ENCODE data around the gene DACT2. TPM values are rescaled to one million over a fixed set of nuclear protein-coding genes. Genes with fewer than 3 reads are reported as not detected.
A peak's percentile ranks its signal among the peaks of the same experiment; 100 is the strongest.

DACT2 gene
- total RNA-seq, 2 donors from 2014 or later = not detected

DNA sequence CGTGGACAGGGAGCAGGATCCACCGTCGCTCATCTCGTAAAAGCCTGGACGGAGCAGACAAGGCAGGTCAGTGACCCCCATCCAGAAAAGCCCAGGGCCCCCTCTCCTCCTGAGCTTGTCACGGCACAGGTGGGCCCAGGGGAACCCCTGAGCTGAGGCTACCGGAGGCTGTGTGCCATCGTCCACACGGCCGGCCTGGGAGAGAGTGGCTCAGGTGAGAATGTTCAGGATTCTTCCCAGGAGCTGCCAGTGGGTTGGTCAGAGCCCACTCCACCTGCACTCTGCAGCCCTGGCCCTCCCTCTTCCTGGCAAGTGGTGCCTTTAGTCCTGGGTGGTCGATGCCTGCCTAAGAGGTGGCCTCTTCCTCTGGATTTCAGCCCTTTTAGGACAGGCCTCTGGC is 9.2 kb downstream of the DACT2 start:
- no peaks in the 10 kb centered on the region for H3K9me3 ChIP-seq (ENCODE audit: control insufficient read depth, low read length, poor library complexity, severe bottlenecking)
- Mint-ChIP-seq H3K4me3 (no peak overlapping the region), H3K27ac (no peak overlapping the region), H3K36me3 (ENCODE audit: low read depth) (no peaks in the 10 kb centered on the region), H3K4me1 (no peaks in the 10 kb centered on the region), H3K27me3 (peaks cover 35% of the 10 kb centered on the region)
- DNase-seq (no peak), ATAC-seq (no peak)

DNA sequence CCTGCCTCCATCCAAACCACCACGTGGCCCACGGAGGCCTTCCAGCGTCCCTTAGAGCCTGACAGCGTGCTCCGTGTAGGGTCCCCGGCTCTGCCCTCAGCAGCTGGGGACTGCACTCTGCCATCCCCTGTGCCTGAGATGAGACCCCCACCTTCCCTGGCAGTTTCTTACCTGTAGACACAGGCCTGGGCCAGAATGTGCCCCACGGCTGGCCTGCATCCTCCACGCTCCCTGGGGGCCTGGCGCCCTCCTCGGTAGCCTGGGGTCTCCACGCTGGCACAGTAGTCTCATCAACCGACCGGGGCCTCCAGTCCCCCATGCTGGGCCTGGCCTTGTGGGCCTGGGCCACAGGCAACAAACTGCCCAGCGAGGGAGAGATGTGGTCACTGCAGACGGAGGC is 9.6 kb downstream of the DACT2 start:
- Mint-ChIP-seq H3K4me3 (no peak overlapping the region), H3K4me1 (no peaks in the 10 kb centered on the region), H3K27ac (no peak overlapping the region), H3K36me3 (ENCODE audit: low read depth) (no peaks in the 10 kb centered on the region), H3K27me3 (peaks cover 33% of the 10 kb centered on the region)
- no peak for ATAC-seq
- DNase-seq = no peak
- no peaks in the 10 kb centered on the region for H3K9me3 ChIP-seq (ENCODE audit: control insufficient read depth, low read length, poor library complexity, severe bottlenecking)

DNA sequence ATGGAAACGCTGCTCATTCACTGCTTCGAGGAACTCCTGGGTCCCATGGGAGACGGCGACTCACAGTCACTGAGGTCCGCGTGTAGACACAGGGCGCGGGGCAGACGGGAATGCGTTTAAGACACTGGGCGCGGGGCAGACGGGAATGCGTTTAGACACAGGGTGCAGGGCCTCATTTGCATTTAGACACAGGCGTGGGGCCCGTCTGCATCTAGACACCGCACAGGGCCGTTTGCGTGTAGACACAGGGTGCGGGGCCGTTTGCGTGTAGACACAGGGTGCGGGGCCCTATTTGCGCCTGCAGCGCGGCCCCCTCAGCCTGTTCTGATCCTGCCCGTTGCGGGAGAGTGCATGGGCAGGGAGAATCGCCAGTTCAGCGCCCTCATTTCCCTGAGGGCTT is 10.4 kb downstream of the DACT2 start:
- ATAC-seq (no peak), DNase-seq (no peak)
- H3K4me1 Mint-ChIP-seq = no peaks in the 10 kb centered on the region
- no peaks in the 10 kb centered on the region for H3K9me3 ChIP-seq (ENCODE audit: control insufficient read depth, low read length, poor library complexity, severe bottlenecking)
- H3K27me3 Mint-ChIP-seq = peaks cover 33% of the 10 kb centered on the region
- no peak overlapping the region for H3K4me3 Mint-ChIP-seq
- no peak overlapping the region for H3K27ac Mint-ChIP-seq
- no peaks in the 10 kb centered on the region for H3K36me3 Mint-ChIP-seq (ENCODE audit: low read depth)

DNA sequence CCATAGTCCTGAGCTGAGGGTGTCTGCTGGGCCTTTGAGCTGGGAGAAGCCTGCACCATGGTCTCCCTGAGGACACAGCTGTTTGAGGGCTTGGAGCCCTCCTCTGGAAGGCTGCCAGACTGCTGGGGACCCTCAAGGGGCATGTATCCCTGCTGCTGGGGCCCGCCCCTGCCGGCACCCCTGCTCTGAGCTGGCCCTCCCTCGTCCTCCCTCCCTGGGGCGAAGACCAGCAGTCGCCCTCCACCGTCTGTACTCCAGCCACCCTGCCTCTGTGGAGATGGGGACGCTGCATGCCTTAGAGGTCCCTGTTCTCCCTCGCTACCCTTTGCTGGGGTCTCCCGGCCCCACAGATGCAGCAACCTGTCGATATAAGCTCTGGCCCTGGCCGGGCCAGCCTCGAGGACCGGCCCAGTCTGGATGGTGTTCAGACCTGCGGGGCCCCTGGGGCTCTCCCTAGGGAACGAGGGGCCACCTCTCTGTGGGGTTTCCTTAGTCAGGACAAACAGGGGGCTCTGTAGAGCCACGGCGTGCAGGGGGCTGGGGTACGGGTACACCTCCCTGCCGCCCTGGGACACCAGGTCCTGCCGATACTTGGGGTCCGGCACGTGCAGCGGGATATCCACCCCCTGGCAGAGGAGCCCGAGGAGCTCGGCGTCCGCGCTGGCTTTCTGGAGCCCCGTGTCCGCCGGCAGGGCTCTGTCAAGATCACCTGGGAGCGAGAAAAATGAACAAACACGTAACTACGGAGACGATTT is 11.0 kb downstream of the DACT2 start:
- ATAC-seq (no peak), DNase-seq (no peak)
- H3K9me3 ChIP-seq (ENCODE audit: control insufficient read depth, low read length, poor library complexity, severe bottlenecking) = no peaks in the 10 kb centered on the region
- H3K4me1 Mint-ChIP-seq = no peaks in the 10 kb centered on the region
- H3K27me3 Mint-ChIP-seq = peaks cover 28% of the 10 kb centered on the region
- H3K36me3 Mint-ChIP-seq (ENCODE audit: low read depth) = no peaks in the 10 kb centered on the region
- H3K4me3 Mint-ChIP-seq = no peak overlapping the region
- H3K27ac Mint-ChIP-seq = no peak overlapping the region

DNA sequence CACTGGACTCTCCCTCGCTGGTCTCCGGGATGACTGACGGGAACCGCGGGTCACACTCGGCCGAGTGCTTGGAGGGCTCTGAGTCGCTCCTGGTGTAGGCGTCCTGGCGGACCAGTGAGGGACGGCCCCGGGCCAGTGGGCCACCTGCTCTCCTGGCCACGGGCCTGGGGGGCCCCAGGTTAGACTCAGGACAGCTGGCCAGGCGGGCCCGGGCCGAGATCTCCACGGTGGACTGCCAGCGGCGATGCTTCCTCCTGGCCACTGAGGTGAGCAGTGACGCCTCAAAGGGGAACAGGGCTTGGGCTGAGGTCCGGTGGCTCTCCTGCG is 11.9 kb downstream of the DACT2 start:
- Mint-ChIP-seq H3K27ac (no peak overlapping the region), H3K4me1 (no peaks in the 10 kb centered on the region), H3K36me3 (ENCODE audit: low read depth) (no peaks in the 10 kb centered on the region), H3K4me3 (no peak overlapping the region), H3K27me3 (peaks cover 24% of the 10 kb centered on the region)
- no peak for DNase-seq
- no peak for ATAC-seq
- no peaks in the 10 kb centered on the region for H3K9me3 ChIP-seq (ENCODE audit: control insufficient read depth, low read length, poor library complexity, severe bottlenecking)

DNA sequence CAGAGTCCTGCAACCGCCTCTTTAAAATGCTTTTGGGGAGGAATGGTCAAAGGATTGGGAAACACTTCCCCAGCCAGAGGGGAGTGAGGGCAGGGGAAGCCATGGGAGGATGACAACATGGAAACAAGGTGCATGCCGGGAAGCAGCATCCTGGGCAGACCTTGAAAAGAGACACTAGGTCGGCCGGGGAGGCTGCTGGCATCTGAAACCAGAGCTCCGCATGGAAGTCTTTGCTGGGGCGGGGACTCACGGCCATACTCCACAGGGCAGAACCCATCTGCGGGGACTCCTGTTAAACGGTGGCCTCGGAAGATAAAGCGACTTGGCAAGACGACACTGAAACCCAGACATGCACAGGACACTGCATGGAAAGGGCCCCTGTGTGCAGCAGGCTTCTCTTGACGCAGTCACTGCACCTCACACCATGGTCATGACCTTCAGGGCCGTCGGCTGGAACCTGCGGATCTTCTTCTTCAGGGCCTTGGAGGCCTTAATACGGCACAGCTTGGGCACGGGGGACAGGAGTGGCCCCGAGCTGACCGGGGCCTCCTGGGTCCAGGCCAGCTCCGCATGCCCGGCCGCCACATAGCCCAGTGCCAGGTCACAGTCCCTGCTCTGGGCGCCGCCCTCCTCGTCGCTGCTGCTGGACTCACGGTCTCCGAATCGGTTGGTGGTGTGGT is 12.4 kb downstream of the DACT2 start:
- H3K27ac Mint-ChIP-seq = no peak overlapping the region

DNA sequence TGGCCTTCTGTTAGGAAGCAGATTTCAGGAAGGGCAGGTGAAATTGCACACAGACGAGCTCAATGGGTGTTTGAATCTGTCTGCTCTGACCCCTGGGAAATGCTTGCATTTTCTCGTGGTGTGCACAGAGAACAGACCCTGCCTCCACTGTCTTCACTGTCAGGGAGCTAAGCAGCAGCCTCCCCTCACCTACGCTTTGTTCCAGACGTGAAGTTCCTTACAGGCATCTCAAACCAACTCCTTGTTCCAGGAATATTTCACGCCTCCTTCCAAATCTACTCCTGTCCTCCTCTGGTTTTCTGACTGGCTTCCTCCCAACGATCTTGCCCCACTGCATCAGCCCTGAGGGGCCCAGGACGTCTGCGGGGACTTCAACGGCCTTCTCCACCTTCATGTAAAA is 13.7 kb downstream of the DACT2 start:
- Mint-ChIP-seq H3K4me3 (no peak overlapping the region), H3K27me3 (peaks cover 37% of the 10 kb centered on the region), H3K27ac (peak overlapping the region; percentile 37), H3K36me3 (ENCODE audit: low read depth) (no peaks in the 10 kb centered on the region), H3K4me1 (no peaks in the 10 kb centered on the region)
- no peak for DNase-seq
- no peaks in the 10 kb centered on the region for H3K9me3 ChIP-seq (ENCODE audit: control insufficient read depth, low read length, poor library complexity, severe bottlenecking)
- no peak for ATAC-seq

More for the DNA sequence above, 12.4 kb downstream of the DACT2 start:
- no peaks in the 10 kb centered on the region for H3K9me3 ChIP-seq (ENCODE audit: control insufficient read depth, low read length, poor library complexity, severe bottlenecking)
- Mint-ChIP-seq H3K36me3 (ENCODE audit: low read depth) (no peaks in the 10 kb centered on the region), H3K27me3 (peaks cover 26% of the 10 kb centered on the region), H3K4me1 (no peaks in the 10 kb centered on the region), H3K4me3 (no peak overlapping the region)
- ATAC-seq (no peak), DNase-seq (no peak)

DNA sequence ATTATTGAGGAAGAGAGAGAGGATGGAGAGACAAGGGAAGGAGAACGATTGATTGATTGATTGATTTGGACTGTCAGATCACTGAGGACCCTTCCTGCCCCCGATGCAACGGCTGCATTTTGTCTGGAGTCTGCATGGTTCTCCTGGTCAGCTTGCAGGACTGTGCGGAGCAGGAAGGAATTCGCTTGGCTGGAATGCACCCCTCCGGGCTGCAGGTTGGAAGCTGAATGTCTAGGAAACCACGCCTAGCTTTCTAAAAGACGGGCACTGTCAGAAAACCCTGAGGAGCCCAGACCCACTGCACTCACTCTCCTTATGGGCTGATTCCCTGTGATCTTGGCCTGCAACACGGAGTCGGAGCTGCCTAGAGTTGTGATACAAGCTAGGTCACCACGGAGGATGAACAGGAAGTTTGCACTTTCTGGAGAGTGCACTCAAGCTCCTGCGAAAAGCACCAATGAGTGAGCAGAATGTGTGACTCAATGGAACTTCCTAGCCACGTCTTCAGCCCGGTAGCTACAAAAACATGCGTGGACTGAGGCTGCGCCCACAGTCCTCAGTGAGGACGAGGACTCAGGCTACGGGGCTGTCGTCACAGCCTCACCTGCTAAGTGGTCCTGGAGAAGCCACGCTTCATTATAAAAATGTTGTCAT is 14.4 kb downstream of the DACT2 start:
- ATAC-seq = no peak
- H3K27ac Mint-ChIP-seq = peak overlapping the region; percentile 66

DNA sequence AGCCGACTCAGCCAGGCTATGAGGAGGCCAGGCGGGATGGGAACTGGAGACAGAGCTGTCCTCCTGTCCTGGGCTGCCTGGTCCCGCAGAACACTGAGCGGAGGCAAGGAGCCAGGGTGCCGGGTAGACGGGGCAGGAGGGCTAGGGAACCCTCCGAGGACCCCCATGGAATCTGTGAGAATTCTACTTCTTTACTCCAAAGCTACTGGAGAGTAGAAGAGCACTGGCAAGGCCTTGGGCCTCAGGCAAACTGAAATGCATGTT is 14.9 kb downstream of the DACT2 start:
- ATAC-seq (no peak), DNase-seq (no peak)
- no peak overlapping the region for H3K4me3 Mint-ChIP-seq
- H3K4me1 Mint-ChIP-seq = no peaks in the 10 kb centered on the region
- peaks cover 37% of the 10 kb centered on the region for H3K27me3 Mint-ChIP-seq
- H3K9me3 ChIP-seq (ENCODE audit: control insufficient read depth, low read length, poor library complexity, severe bottlenecking) = no peaks in the 10 kb centered on the region
- H3K36me3 Mint-ChIP-seq (ENCODE audit: low read depth) = no peaks in the 10 kb centered on the region
- H3K27ac Mint-ChIP-seq = peak overlapping the region; percentile 66

More for the DNA sequence above, 14.4 kb downstream of the DACT2 start:
- Mint-ChIP-seq H3K27me3 (peaks cover 37% of the 10 kb centered on the region), H3K4me3 (no peak overlapping the region), H3K36me3 (ENCODE audit: low read depth) (no peaks in the 10 kb centered on the region), H3K4me1 (no peaks in the 10 kb centered on the region)
- DNase-seq = no peak
- no peaks in the 10 kb centered on the region for H3K9me3 ChIP-seq (ENCODE audit: control insufficient read depth, low read length, poor library complexity, severe bottlenecking)

DNA sequence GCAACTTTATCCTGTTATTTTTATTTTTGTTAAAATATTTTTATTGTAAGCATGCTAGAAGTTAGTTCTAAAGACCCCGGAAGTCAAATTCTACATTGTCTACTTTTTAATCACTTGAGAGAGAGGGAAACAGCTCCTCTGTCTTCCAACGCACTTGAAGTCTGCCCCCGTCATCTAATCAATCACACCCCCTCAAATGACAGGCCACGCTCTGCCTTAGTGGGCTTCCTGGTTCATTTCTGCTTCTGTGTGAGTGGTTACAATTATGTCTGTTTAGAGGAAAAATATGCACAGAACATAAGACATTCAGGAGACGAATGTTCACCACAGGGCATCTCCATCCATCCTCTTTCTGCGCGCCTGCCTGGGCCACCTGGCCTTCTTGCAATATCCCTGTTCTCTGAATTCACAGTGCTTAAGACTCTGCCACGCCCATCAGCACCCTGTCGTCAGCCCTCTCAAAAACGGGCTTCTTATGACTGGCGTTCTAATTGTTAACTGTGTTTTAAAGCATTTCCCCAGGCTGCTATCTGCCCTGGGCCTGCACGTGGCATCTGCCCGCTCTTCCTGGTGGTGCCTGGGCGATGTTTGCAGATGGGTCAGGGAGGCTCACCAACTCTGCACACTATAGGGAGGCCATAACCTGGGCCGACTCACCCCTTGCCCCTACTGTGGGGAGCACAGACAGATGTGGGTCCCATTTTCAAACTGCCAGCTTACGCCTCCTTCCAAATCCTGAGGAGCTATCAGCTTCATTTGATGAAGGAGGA is 15.4 kb downstream of the DACT2 start:
- H3K27ac Mint-ChIP-seq = peak overlapping the region; percentile 66

DNA sequence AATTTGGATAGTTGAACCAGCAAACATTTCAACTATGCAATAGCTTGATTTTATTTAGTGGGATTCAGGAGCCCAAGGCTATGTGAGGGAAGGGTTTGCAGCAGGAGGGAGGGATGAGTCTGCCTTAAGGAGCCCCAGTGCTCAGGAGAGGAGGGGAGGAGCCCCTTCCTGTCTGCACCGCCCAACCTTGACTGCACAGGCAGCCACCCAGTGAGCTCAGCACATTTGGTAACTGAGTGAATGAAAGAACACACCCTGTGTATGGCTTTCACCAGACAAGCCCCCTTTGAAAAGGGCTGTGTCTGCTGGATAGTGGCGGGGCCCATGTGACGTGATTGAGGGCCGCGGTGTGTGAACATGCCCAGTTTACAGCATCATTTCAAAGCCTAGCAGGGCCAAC is 17.0 kb downstream of the DACT2 start:
- ATAC-seq = no peak
- Mint-ChIP-seq H3K27me3 (peaks cover 42% of the 10 kb centered on the region), H3K4me1 (no peaks in the 10 kb centered on the region), H3K36me3 (ENCODE audit: low read depth) (no peaks in the 10 kb centered on the region), H3K4me3 (no peak overlapping the region), H3K27ac (no peak overlapping the region)
- H3K9me3 ChIP-seq (ENCODE audit: control insufficient read depth, low read length, poor library complexity, severe bottlenecking) = no peaks in the 10 kb centered on the region
- no peak for DNase-seq

More for the DNA sequence above, 15.4 kb downstream of the DACT2 start:
- H3K4me3 Mint-ChIP-seq = no peak overlapping the region
- peaks cover 37% of the 10 kb centered on the region for H3K27me3 Mint-ChIP-seq
- H3K36me3 Mint-ChIP-seq (ENCODE audit: low read depth) = no peaks in the 10 kb centered on the region
- H3K4me1 Mint-ChIP-seq = no peaks in the 10 kb centered on the region
- no peaks in the 10 kb centered on the region for H3K9me3 ChIP-seq (ENCODE audit: control insufficient read depth, low read length, poor library complexity, severe bottlenecking)
- no peak for DNase-seq
- no peak for ATAC-seq

DNA sequence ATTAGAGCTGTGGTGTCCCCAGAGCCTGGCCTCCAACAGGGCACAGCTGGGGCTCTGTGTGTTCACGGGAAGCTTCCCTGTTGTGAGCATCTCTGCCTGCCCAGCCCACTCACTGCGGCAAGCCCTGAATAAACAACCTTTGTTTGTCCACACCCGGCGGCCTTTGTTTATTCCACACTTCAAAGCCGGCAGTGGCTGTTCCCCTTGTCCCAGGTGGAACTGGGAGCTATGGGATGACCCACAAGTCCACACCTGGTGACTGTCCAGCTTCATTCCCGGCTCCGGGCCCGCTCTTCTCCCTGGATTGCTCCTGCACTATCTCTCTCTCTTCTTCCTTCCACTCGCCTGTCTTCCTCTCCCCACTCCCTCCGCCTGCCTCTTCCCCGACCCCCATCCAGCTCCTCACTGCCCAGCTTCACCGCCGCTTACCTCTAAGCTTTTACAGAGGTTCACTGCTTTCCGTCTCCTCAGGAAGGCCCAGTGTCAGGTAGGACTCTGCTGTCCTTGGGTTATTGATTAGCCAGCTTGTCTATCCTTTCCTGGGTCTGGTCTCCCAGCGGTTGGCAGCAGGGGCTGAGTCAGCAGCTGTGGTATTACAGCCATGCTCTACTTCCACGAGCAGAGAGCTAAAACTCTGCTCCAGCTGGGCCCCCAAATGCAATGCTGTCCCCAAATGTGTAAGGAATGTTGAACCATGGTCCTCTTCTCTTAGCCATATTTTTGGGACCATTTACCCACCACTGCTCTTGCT is 17.8 kb downstream of the DACT2 start:
- no peaks in the 10 kb centered on the region for H3K9me3 ChIP-seq (ENCODE audit: control insufficient read depth, low read length, poor library complexity, severe bottlenecking)
- H3K36me3 Mint-ChIP-seq (ENCODE audit: low read depth) = no peaks in the 10 kb centered on the region
- peaks cover 46% of the 10 kb centered on the region for H3K27me3 Mint-ChIP-seq
- DNase-seq = no peak
- no peaks in the 10 kb centered on the region for H3K4me1 Mint-ChIP-seq
- H3K4me3 Mint-ChIP-seq = no peak overlapping the region
- ATAC-seq = no peak
- H3K27ac Mint-ChIP-seq = no peak overlapping the region
